ENCODE measurements around the gene AFMID.

The AFMID gene

GRCh38 chr17:78208486-78208885 lies 21.3 kb downstream of the AFMID start:
- no peaks in the 10 kb centered on the region for H3K9me3 Mint-ChIP-seq
- peaks cover 7 to 29% of the 10 kb centered on the region in 2 donors for H3K36me3 Mint-ChIP-seq
- H3K4me1 Mint-ChIP-seq: no peaks in the 10 kb centered on the region
- no peak overlapping the region for H3K27ac Mint-ChIP-seq
- no peaks in the 10 kb centered on the region for H3K27me3 Mint-ChIP-seq
- no peak overlapping the region for H3K4me3 Mint-ChIP-seq
- ATAC-seq (replicated peaks) (no peak), DNase-seq (no peak)

- H3K36me3 Mint-ChIP-seq: peaks cover 7 to 16% of the 10 kb centered on the region in 2 donors
- ATAC-seq (replicated peaks) (no peak), DNase-seq (no peak)
- no peak overlapping the region for H3K27ac Mint-ChIP-seq
- H3K9me3 Mint-ChIP-seq: no peaks in the 10 kb centered on the region
- no peaks in the 10 kb centered on the region for H3K27me3 Mint-ChIP-seq
- peaks cover 0 to 4% of the 10 kb centered on the region in 2 donors for H3K4me1 Mint-ChIP-seq
- no peak overlapping the region for H3K4me3 Mint-ChIP-seq
Observed at GRCh38 chr17:78210111-78210510, 22.9 kb downstream of the AFMID start.

- ATAC-seq (replicated peaks) (no peak), DNase-seq (no peak)
- H3K27me3 Mint-ChIP-seq: no peaks in the 10 kb centered on the region
- no peaks in the 10 kb centered on the region for H3K9me3 Mint-ChIP-seq
- peaks cover 3 to 10% of the 10 kb centered on the region in 2 donors for H3K36me3 Mint-ChIP-seq
- H3K27ac Mint-ChIP-seq: no peak overlapping the region
- peaks cover 0 to 4% of the 10 kb centered on the region in 2 donors for H3K4me1 Mint-ChIP-seq
- no peak overlapping the region for H3K4me3 Mint-ChIP-seq
Observed at GRCh38 chr17:78211032-78211431, 23.9 kb downstream of the AFMID start.

- H3K27ac Mint-ChIP-seq: peak within 1 kb of the TSS; percentile 76
- ATAC-seq (replicated peaks): peak; percentile 100
- H3K9me3 Mint-ChIP-seq: no peaks in the 10 kb centered on the region
- H3K27me3 Mint-ChIP-seq: no peaks in the 10 kb centered on the region
- peaks cover 0 to 4% of the 10 kb centered on the region in 2 donors for H3K4me1 Mint-ChIP-seq
- peak within 1 kb of the TSS; percentile 86 to 88 for H3K4me3 Mint-ChIP-seq
- peak; percentile 83 for DNase-seq
- no peaks in the 10 kb centered on the region for H3K36me3 Mint-ChIP-seq
Observed at GRCh38 chr17:78214016-78214705, 27.0 kb downstream of the AFMID start, which contains the start of gene BIRC5. Gene BIRC5, plus strand, starts transcription at chr17:78214253. Its CDS starts 64 bp downstream, at chr17:78214317.

GRCh38 chr17:78214706-78215061 lies 27.5 kb downstream of the AFMID start:
- ATAC-seq (replicated peaks) (no peak), DNase-seq (no peak)
- H3K36me3 Mint-ChIP-seq: no peaks in the 10 kb centered on the region
- H3K4me3 Mint-ChIP-seq: peak overlapping the region; percentile 86 to 88
- H3K4me1 Mint-ChIP-seq: peaks cover 0 to 4% of the 10 kb centered on the region in 2 donors
- no peaks in the 10 kb centered on the region for H3K9me3 Mint-ChIP-seq
- H3K27me3 Mint-ChIP-seq: no peaks in the 10 kb centered on the region
- peak overlapping the region; percentile 76 for H3K27ac Mint-ChIP-seq

GRCh38 chr17:78219396-78220150 lies 32.4 kb downstream of the AFMID start:
- Mint-ChIP-seq H3K36me3 (peaks cover 0 to 3% of the 10 kb centered on the region in 2 donors), H3K27me3 (no peaks in the 10 kb centered on the region), H3K27ac (no peak overlapping the region), H3K9me3 (no peaks in the 10 kb centered on the region), H3K4me1 (peaks cover 0 to 1% of the 10 kb centered on the region in 2 donors), H3K4me3 (no peak overlapping the region)
- DNase-seq (no peak), ATAC-seq (replicated peaks) (no peak)

GRCh38 chr17:78223061-78223460 lies 35.9 kb downstream of the AFMID start:
- Mint-ChIP-seq H3K4me1 (peaks cover 3 to 16% of the 10 kb centered on the region in 2 donors), H3K27ac (no peak overlapping the region), H3K4me3 (no peak overlapping the region), H3K9me3 (no peaks in the 10 kb centered on the region), H3K36me3 (peaks cover 0 to 3% of the 10 kb centered on the region in 2 donors), H3K27me3 (peaks cover 6 to 20% of the 10 kb centered on the region in 2 donors)
- DNase-seq (no peak), ATAC-seq (replicated peaks) (no peak)

- Mint-ChIP-seq H3K4me3 (no peak overlapping the region), H3K36me3 (peaks cover 0 to 3% of the 10 kb centered on the region in 2 donors), H3K27ac (peak overlapping the region; percentile 9), H3K27me3 (peaks cover 6 to 28% of the 10 kb centered on the region in 2 donors), H3K4me1 (peaks cover 3 to 16% of the 10 kb centered on the region in 2 donors), H3K9me3 (no peaks in the 10 kb centered on the region)
- DNase-seq (no peak), ATAC-seq (replicated peaks) (no peak)
Observed at GRCh38 chr17:78223765-78224164, 36.6 kb downstream of the AFMID start.

GRCh38 chr17:78224231-78225087 lies 37.3 kb downstream of the AFMID start:
- Mint-ChIP-seq H3K27ac (peak overlapping the region; percentile 9), H3K4me3 (no peak overlapping the region), H3K36me3 (peaks cover 0 to 3% of the 10 kb centered on the region in 2 donors), H3K9me3 (no peaks in the 10 kb centered on the region), H3K4me1 (peaks cover 3 to 16% of the 10 kb centered on the region in 2 donors), H3K27me3 (peaks cover 6 to 34% of the 10 kb centered on the region in 2 donors)
- ATAC-seq (replicated peaks): no peak
- no peak for DNase-seq

- Mint-ChIP-seq H3K9me3 (no peaks in the 10 kb centered on the region), H3K4me3 (no peak overlapping the region), H3K27me3 (peaks cover 7 to 43% of the 10 kb centered on the region in 2 donors), H3K4me1 (peaks cover 3 to 16% of the 10 kb centered on the region in 2 donors), H3K27ac (no peak overlapping the region), H3K36me3 (peaks cover 0 to 3% of the 10 kb centered on the region in 2 donors)
- DNase-seq (no peak), ATAC-seq (replicated peaks) (no peak)
Observed at GRCh38 chr17:78225088-78225865, 38.1 kb downstream of the AFMID start.

GRCh38 chr17:78226055-78226758 lies 39.0 kb downstream of the AFMID start:
- no peak for ATAC-seq (replicated peaks)
- Mint-ChIP-seq H3K27me3 (peaks cover 16 to 52% of the 10 kb centered on the region in 2 donors), H3K27ac (no peak overlapping the region), H3K4me3 (no peak overlapping the region), H3K4me1 (peaks cover 8 to 16% of the 10 kb centered on the region in 2 donors), H3K9me3 (no peaks in the 10 kb centered on the region), H3K36me3 (peaks cover 0 to 3% of the 10 kb centered on the region in 2 donors)
- DNase-seq: no peak

GRCh38 chr17:78226759-78227454 lies 39.7 kb downstream of the AFMID start:
- Mint-ChIP-seq H3K9me3 (no peaks in the 10 kb centered on the region), H3K4me1 (peaks cover 9 to 23% of the 10 kb centered on the region in 2 donors), H3K27ac (no peak overlapping the region), H3K27me3 (peaks cover 22 to 59% of the 10 kb centered on the region in 2 donors), H3K4me3 (no peak overlapping the region), H3K36me3 (peaks cover 0 to 3% of the 10 kb centered on the region in 2 donors)
- ATAC-seq (replicated peaks): peak in 1 of 2 donors; percentile 38
- DNase-seq: no peak

Data from stimulated activated naive B cell treated with anti-CD40 and anti-IgM and Interleukin-4, amounts not matched to agents 10 μg/mL and 1 μg/mL and 100 μg/mL, for 72 hours (primary cell).